NCI-H2029 (cell line): Measurements from ENCODE around the gene GALNTL6.

ENCODE experiments used
- DNase-seq: peaks from one replicate; lab custom pipeline; 2025; lab: John Stamatoyannopoulos, UW

The GALNTL6 gene

DNA sequence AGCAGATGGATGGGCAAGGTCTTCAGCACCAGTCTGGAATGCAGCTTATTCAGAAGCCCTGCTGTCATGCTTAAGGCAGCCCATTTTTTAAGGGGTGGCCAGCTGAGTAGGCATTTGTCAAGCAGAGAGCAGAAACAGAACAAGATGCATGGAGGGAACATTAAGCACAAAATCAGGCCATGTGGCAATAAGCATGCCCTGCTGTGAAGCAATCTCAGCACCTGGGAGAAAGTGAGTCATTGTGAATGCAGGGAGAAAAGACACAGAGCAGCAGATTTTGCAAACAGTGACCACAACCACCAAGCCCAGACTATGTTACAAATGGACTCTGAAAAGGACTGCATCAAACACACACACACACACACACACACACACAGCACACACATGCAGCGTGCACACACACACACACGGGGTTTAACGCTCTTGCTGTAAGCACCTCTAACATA is 1261.3 kb downstream of the GALNTL6 start:
- no peak for DNase-seq

DNA sequence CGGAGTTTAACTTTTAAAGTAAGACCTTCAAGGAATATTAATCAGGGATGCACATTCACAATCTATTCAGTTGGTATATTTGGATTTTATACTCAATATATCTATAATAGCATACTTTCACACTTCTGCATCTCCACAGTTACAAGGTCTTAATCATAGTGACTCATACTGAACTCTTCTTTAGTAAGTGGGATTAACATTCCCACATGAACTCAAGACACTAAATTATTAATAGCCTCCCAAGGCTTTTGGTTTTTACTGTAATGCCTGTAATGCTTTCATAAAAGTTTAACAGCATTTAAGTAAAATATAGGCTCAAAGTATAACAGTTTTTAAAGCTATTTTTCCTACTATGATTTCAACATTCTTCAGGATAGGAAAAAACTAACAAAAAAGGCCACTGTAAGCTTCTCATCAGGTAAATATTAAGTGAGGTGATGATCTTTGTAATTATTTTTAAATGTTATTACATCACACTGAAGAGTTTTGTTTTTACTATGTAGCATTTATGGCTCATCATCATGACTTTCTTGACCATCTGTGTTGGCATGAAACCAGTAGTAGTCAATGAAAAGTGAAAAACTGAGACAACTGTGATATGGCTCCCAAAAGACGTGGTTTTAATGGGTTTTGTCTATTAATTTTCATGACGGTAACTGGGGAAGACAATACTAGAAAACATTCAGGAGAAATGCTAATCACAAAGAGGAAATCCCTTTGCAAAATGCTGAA is 1263.9 kb downstream of the GALNTL6 start:
- DNase-seq, result no peak

DNA sequence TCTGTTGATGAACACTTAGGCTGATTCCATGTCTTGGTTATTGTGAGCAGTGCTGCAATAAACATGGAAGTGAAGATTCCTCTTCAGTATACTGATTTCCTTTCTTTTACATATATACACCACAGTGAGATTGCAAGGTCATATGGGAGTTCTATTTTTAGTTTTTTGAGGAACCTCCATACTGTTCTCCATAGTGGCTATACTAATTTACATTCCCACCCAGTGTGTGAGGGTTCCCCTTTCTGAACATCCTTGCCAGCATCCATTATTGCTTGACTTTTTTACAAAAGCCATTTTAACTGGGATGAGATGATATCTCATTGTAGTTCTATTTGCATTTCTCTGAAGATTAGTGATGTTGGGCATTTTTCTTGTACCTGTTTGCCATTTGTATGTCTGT is 1274.9 kb downstream of the GALNTL6 start:
- DNase-seq, result no peak
